Endometrial microvascular endothelial cells (primary cell): Measurements from ENCODE around the gene PPP1R1A. TPM values are rescaled to one million over a fixed set of nuclear protein-coding genes. Genes with fewer than 3 reads are reported as not detected.

Experiments
- in situ Hi-C: cut with HindIII; loops from 2 replicates; pipeline ENCODE4 v1.10.0; 2017; ENCODE audit warnings: low sequenced_read_pairs, low pct_unique_long_range_greater_than_20kb; ENCODE audit errors: inconsistent ontology term
- total RNA-seq: library from RNA; depleted of rRNA; stranded (reverse); fragments of >200 nt; gene quantifications from one replicate; pipeline ENCODE4 v1.2.3, GENCODE V29; 2015; ENCODE audit errors: inconsistent ontology term

Gene PPP1R1A
- total RNA-seq, 1 donor from 2014 or later, result not detected

- in situ Hi-C loops, result no loop called here
Observed at GRCh38 chr12:54581412-54581811, 7.0 kb downstream of the PPP1R1A start.

- in situ Hi-C loops, result no loop called here
Observed at GRCh38 chr12:54579696-54580333, 8.6 kb downstream of the PPP1R1A start.

- in situ Hi-C loops, result no loop called here
Observed at GRCh38 chr12:54579258-54579657, 9.2 kb downstream of the PPP1R1A start.

- in situ Hi-C loops, result no loop called here
Observed at GRCh38 chr12:54578778-54579177, 9.7 kb downstream of the PPP1R1A start.

GRCh38 chr12:54572881-54573280, 15.6 kb downstream of the PPP1R1A start:
- in situ Hi-C loops, result no loop called here

- in situ Hi-C loops, result no loop called here
Observed at GRCh38 chr12:54571193-54572188, 17.0 kb downstream of the PPP1R1A start.

GRCh38 chr12:54569995-54570528, 18.4 kb downstream of the PPP1R1A start:
- in situ Hi-C loops, result no loop called here

GRCh38 chr12:54569072-54569471, 19.4 kb downstream of the PPP1R1A start:
- in situ Hi-C loops, result no loop called here

- in situ Hi-C loops, result no loop called here
Observed at GRCh38 chr12:54566792-54567191, 21.7 kb downstream of the PPP1R1A start.

- in situ Hi-C loops, result no loop called here
Observed at GRCh38 chr12:54565986-54566544, 22.4 kb downstream of the PPP1R1A start.

GRCh38 chr12:54565310-54565985, 23.0 kb downstream of the PPP1R1A start:
- in situ Hi-C loops, result no loop called here

GRCh38 chr12:54564768-54565167, 23.7 kb downstream of the PPP1R1A start:
- in situ Hi-C loops, result no loop called here

- in situ Hi-C loops, result no loop called here
Observed at GRCh38 chr12:54563787-54564186, 24.7 kb downstream of the PPP1R1A start.

GRCh38 chr12:54562750-54563356, 25.6 kb downstream of the PPP1R1A start:
- in situ Hi-C loops, result no loop called here

GRCh38 chr12:54561164-54561563, 27.3 kb downstream of the PPP1R1A start:
- in situ Hi-C loops, result no loop called here

GRCh38 chr12:54560374-54560858, 28.0 kb downstream of the PPP1R1A start:
- in situ Hi-C loops, result no loop called here

- in situ Hi-C loops, result no loop called here
Observed at GRCh38 chr12:54558759-54559158, 29.7 kb downstream of the PPP1R1A start.

- in situ Hi-C loops, result no loop called here
Observed at GRCh38 chr12:54558311-54558710, 30.1 kb downstream of the PPP1R1A start.
